GM18520 (cell line): Measurements from ENCODE around the gene TMPRSS13.
"Not testable (repeated sequence)": the region's sequence is repeated elsewhere in the genome, so short reads cannot be mapped to it uniquely, and the experiment has no call there.

Experiments
- ATAC-seq: cut with Tn5 transposase; IDR thresholded peaks from one replicate; pipeline ENCODE4 v1.9.1; 2021; ENCODE audit not compliant: unreplicated experiment

The TMPRSS13 gene

GRCh38 chr11:117929142-117929915 is at the start of gene TMPRSS13:
Gene TMPRSS13 (minus strand): TSS chr11:117929402. CDS start chr11:117929307, 95 bp downstream.
- ATAC-seq: no peak

DNA sequence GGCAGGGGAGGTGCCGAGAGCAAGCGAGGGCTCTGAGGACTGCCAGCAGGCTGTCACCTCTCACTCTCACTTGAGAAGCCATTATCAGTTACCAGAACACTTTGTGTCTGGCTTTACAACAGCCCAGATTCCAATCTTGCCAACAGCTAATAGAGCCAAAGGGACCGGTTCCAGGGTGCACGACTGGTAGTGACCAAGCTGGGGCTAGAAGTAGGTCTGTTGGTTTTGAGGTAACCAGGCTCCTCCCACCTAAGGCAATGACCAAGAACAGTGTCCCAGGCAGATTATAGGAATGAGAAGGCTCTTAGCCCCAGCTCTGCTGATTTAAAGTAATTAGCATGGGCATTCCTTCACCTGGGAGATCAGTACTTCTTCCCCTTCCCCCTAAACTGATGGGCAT is 49.8 kb upstream of the TMPRSS13 start:
- no peak for ATAC-seq

- not testable (repeated sequence) for ATAC-seq
Measured at GRCh38 chr11:117978291-117978910, 49.2 kb upstream of the TMPRSS13 start.

DNA sequence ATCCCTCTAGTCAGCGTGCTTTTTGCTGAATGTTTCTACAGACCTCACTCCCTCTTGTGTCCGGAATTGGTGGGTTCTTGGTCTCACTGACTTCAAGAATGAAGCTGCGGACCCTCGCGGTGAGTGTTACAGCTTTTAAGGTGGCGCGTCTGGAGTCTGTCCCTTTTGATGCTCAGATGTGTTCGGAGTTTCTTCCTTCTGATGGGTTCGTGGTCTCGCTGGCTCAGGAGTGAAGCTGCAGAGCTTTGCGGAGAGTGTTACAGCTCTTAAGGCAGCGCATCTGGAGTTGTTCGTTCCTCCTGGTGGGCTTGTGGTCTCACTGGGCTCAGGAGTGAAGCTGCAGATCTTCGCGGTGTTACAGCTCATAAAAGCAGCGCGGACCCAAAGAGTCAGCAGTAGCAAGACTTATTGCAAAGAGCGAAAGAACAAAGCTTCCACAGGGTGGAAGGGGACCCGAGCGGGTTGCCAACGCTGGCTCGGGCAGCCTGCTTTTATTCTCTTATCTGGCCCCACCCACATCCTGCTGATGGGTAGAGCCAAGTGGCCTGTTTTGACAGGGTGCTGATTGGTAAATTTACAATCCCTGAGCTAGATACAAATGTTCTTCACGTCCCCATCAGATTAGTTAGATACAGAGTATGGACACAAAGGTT is 48.5 kb upstream of the TMPRSS13 start:
- ATAC-seq: not testable (repeated sequence)

- no peak for ATAC-seq
Measured at GRCh38 chr11:117977029-117977428, 47.8 kb upstream of the TMPRSS13 start.

DNA sequence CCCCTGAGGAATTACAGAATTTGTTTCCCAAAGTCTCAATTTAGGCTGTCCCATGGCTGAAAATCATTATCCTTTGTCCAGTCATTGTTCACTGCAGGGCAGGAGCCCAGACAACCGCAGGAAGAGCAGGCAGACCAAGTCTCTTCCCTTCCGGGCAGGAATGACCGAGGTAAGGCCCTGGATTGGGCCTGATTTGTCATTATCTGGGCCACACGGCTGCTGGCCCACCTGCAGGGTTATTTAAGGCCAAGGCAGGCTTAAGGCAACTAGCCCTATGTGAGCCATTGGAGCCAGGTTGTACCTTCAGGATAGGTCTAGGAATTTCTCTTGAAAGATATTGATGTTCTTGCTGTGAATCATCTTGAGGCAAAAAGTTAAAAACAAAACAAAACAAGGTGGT is 47.2 kb upstream of the TMPRSS13 start:
- no peak for ATAC-seq

DNA sequence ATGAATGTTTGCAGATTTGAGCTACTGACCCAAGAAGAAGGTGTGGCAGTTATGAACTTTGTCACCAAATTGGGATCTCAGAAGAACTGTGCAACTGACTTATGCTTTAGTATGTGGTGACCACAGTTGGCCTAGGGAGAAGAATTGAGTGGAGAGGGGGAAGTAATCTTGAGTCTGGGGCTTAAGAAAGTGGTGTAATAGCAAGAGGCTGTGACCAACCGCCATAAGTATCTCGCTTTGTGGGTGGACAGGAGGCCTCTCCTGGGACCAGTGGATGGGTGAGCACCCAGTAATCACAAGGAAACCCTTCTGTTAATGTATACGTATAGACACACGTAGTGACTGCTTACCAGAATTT is 44.3 kb upstream of the TMPRSS13 start:
- no peak for ATAC-seq

- ATAC-seq: no peak
Measured at GRCh38 chr11:117972629-117973502, 43.7 kb upstream of the TMPRSS13 start.

GRCh38 chr11:117972044-117972443 is 42.8 kb upstream of the TMPRSS13 start:
- no peak for ATAC-seq

DNA sequence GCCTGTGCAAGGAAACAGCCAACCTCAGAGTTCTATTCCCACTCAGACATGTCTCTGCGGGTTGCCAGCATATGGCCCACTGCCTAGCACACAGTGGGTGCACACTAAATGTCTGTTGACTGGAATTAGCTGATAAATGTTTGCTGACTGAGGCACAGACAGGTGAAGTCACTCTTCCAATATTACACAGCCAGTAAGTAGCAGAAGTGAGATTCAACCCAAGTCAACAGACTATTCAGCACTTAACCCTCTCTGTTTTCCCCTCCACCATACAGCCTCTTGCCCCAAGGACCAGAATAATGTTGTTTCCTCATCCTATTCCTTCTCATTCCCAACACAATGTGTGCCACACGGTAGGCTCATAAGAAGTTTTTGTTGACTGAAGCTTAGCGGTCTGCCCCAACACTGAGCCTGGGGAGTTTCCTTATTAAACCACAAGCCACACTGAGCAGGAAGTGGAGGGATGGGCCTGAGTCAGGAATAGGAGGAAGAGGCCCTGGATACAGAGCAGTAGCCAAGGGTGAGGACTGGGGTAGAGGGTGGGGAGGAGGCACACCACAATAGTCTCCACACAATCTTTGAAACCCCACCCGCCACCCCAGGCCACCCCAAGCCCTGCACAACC is 41.3 kb upstream of the TMPRSS13 start:
- no peak for ATAC-seq

DNA sequence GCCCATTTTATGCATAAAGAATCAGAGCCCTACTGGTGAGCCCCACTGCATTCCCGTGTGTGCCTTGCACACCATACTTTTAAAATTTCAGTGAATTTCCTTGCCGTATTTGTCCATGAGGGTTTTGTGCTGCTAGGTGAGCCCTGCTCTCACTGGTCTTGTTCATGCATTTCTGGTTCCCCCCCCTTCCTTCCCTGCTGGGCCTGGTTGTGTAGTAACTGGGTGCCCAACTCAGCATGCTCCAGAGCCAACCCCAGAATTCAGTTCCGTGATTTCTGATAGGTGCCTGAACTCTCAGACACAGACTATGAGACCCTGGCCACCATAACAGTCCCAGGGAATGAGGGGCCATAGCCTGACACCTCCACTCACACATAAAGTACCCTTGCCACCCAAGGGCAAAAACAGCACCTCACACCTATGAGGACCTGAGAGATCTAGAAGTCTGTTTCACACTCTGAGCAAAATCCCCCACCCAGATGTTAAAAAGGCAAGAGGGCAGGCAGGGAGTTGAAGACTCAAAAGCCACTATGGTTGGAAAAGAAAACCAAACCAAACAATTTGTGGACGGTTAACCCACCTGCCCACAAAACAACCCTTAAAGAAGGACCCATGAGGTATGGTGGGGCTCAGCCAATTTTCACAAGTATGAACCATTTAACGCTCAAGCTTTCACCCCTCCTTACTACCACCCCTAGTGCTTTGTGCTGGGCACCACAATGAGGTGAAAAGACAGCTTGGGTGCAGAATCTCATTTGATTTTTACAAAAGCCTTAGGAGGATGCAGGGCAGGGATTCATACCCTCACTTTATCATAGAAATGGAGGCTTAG is 40.2 kb upstream of the TMPRSS13 start:
- ATAC-seq: no peak

GRCh38 chr11:117966908-117967307 is 37.7 kb upstream of the TMPRSS13 start:
- ATAC-seq: no peak

GRCh38 chr11:117962826-117963225 is 33.6 kb upstream of the TMPRSS13 start:
- ATAC-seq: no peak

- no peak for ATAC-seq
Measured at GRCh38 chr11:117961896-117962295, 32.7 kb upstream of the TMPRSS13 start.

GRCh38 chr11:117960406-117960805 is 31.2 kb upstream of the TMPRSS13 start:
- ATAC-seq: no peak

- ATAC-seq: no peak
Measured at GRCh38 chr11:117959438-117960149, 30.4 kb upstream of the TMPRSS13 start.

DNA sequence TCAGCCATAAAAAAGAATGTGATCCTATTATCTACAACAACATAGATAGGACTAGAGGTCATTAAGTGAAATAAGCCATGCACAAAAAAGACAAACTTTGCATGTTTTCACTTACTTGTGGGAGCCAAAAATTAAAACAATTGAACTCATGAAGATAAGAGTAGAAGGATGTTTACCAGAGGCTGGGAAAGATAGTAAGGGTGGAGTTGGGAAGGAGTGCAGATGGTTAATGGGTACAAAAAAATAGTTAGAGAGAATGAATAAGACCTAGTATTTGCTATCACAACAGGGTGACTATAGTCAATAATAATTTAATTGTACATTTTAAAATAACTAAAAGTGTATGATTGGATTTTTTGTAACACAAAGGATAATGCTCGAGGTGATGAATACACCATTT is 29.7 kb upstream of the TMPRSS13 start:
- ATAC-seq: no peak

- no peak for ATAC-seq
Measured at GRCh38 chr11:117953024-117953671, 23.9 kb upstream of the TMPRSS13 start.
